Spleen (tissue), 11 donors: ENCODE results near the gene NUAK2. TPM values are rescaled to one million over a fixed set of nuclear protein-coding genes. Genes with fewer than 3 reads are reported as not detected.

Experiments
- DNase-seq: peaks from one replicate; pipeline ENCODE4 v3.0.0-alpha.2; 2020
- H3K27ac ChIP-seq, 8 donors: fragments of 200-600 bp; sonication (generic) in 7 of 8; 1 replicate in 4 of 8; 2 replicates in 4 of 8; pipeline versions ENCODE4 v1.5.0 to v1.8.0; 2016 to 2021; ENCODE audit warnings: inconsistent platforms in 4 of 8, mild to moderate bottlenecking in 4 of 8, moderate library complexity in 1 of 8
- H3K27me3 ChIP-seq, 7 donors: fragments of 200-600 bp; sonication (generic) in 6 of 7; replicated peaks in 1 of 7; 1 replicate in 4 of 7; 2 replicates in 3 of 7; pipeline versions ENCODE4 v1.5.0 to v1.8.0; 2016 to 2021; ENCODE audit warnings: inconsistent platforms in 3 of 7, mild to moderate bottlenecking in 1 of 7
- H3K36me3 ChIP-seq, 6 donors: fragments of 200-600 bp; sonication (generic) in 5 of 6; 1 replicate in 4 of 6; 2 replicates in 2 of 6; pipeline versions ENCODE4 v1.5.0 to v1.8.0; 2016 to 2021; ENCODE audit warnings: inconsistent platforms in 2 of 6
- H3K4me1 ChIP-seq, 6 donors: fragments of 200-600 bp; sonication (generic) in 5 of 6; 1 replicate in 3 of 6; 2 replicates in 3 of 6; pipeline versions ENCODE4 v1.5.0 to v1.8.0; 2016 to 2021; ENCODE audit warnings: inconsistent platforms in 3 of 6
- H3K4me3 ChIP-seq, 8 donors: fragments of 200-600 bp; sonication (generic) in 7 of 8; 1 replicate in 4 of 8; 2 replicates in 4 of 8; pipeline versions ENCODE4 v1.5.0 to v1.8.0; 2016 to 2021; ENCODE audit warnings: inconsistent platforms in 4 of 8, mild to moderate bottlenecking in 4 of 8, moderate library complexity in 2 of 8
- H3K9me3 ChIP-seq, 8 donors: fragments of 200-600 bp; sonication (generic) in 7 of 8; 1 replicate in 4 of 8; 2 replicates in 4 of 8; pipeline versions ENCODE4 v1.5.0 to v1.8.0; 2016 to 2021; ENCODE audit warnings: inconsistent platforms in 4 of 8
- POLR2A ChIP-seq, 3 donors: fragments of 450-650 bp; IDR thresholded peaks; one replicate each; pipeline ENCODE4 v1.5.1; 2017; ENCODE audit warnings: antibody characterized with exemption in 3 of 3, mild to moderate bottlenecking in 1 of 3
- POLR2AphosphoS5 ChIP-seq, 3 donors: sonication (generic); formaldehyde crosslinking; IDR thresholded peaks; one replicate each; pipeline ENCODE4 v1.5.1; 2017; ENCODE audit warnings: antibody characterized with exemption in 3 of 3
- WGBS, 5 donors: extraction: QIAGEN DNeasy Blood & Tissue Kit in 3 of 5; methylation state at CpG; one replicate each; pipeline versions ENCODE4 v1.1.5 to v1.1.7; 2013 to 2018; 5-methylcytosine and 5-hydroxymethylcytosine counted together
- intact Hi-C: fragments of 100-400 bp; cut with DNase I; formaldehyde crosslinking; loops from one replicate; pipeline ENCODE4 v1.15.0; 2023; ENCODE audit warnings: low total_unique reads
- polyA plus RNA-seq, 3 donors: library from polyadenylated mRNA; stranded (reverse); fragments of 200-250 nt; gene quantifications; one replicate each; pipeline ENCODE4 v1.2.1, GENCODE V29; 2013
- total RNA-seq, 7 donors: library from RNA; depleted of rRNA in 3 of 7; stranded (reverse); fragments of >200 nt in 3 of 7; fragmentation: NEBNext Ultra II Directional in 4 of 7; extraction: Animal tissue kit (Norgen Biotek cat#: 25700) in 4 of 7; gene quantifications; one replicate each; pipeline versions ENCODE4 v1.1.0 to v1.2.1, GENCODE V29; 2016 to 2021
- TF ChIP-seq, protein P1 (sequence below), 11 experiments: fragments of 200-600 bp in 7 of 11; fragments of 450-650 bp in 4 of 11; sonication (generic) in 4 of 11; IDR thresholded peaks in 8 of 11; conservative IDR thresholded peaks in 3 of 11; 1 replicate in 7 of 11; 2 replicates in 4 of 11; pipeline versions ENCODE4 v1.4.0 to v1.8.0; 2016 to 2021; ENCODE audit warnings: antibody characterized with exemption in 11 of 11, inconsistent platforms in 4 of 11, mild to moderate bottlenecking in 1 of 11
- donor health status: healthy with polysubstance abuse.
- donor health status: DM: no; HTN: no; CAD: no; lungs with moderate emphysema.
- donor health status: DM: no; HTN: no; CAD: no.
- donor health status: Bipolar disorder and iron deficiency.
- donor health status: healthy.
- donor health status: DM: no; HTN: no; CAD: no.
- donor health status: DM: yes; HTN: yes; CAD: no.

NUAK2 gene
- total and polyA plus RNA-seq, 10 donors = 5.7 to 32.7 (median 19.1) TPM

DNA sequence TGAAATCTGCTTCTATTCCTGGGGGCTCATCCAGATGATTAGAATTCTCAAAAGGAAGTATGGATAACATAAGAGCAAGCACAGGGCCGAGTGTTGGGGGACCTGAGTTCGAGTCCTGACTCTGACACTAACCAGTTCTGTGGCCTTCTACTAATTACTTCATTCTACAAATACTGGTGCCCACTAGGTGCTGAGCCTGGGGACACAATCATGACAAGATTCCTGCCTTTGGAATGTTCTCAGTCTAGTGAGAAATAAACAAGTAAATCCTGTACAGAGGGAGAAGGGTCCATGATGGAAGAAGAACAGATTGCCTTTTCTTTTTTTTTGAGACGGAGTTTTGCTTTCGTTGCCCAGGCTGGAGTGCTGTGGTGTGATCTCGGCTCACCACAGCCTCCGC is 2.2 kb upstream of the NUAK2 start:
- Histone ChIP-seq H3K9me3 (no peaks in the 10 kb centered on the region), H3K4me1 (peaks cover 17 to 60% (median 42%) of the 10 kb centered on the region in 6 donors), H3K4me3 (no peak overlapping the region), H3K27ac (no peak overlapping the region), H3K36me3 (no peaks in the 10 kb centered on the region), H3K27me3 (peaks cover 0 to 12% (median 0%) of the 10 kb centered on the region in 7 donors)
- TF ChIP-seq POLR2AphosphoS5 (IDR thresholded peaks at IDR 0.05) (no peak), POLR2A (IDR thresholded peaks at IDR 0.05) (no peak)
- TF ChIP-seq, protein P1, sequence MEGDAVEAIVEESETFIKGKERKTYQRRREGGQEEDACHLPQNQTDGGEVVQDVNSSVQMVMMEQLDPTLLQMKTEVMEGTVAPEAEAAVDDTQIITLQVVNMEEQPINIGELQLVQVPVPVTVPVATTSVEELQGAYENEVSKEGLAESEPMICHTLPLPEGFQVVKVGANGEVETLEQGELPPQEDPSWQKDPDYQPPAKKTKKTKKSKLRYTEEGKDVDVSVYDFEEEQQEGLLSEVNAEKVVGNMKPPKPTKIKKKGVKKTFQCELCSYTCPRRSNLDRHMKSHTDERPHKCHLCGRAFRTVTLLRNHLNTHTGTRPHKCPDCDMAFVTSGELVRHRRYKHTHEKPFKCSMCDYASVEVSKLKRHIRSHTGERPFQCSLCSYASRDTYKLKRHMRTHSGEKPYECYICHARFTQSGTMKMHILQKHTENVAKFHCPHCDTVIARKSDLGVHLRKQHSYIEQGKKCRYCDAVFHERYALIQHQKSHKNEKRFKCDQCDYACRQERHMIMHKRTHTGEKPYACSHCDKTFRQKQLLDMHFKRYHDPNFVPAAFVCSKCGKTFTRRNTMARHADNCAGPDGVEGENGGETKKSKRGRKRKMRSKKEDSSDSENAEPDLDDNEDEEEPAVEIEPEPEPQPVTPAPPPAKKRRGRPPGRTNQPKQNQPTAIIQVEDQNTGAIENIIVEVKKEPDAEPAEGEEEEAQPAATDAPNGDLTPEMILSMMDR (IDR thresholded peaks at IDR 0.05 in 8 of 11, conservative IDR thresholded peaks at IDR 0.05 in 3 of 11) = no peak
- no peak for DNase-seq
- intact Hi-C loops = loop anchor here (2.0 kb wide), 1 partner anchor 51 kb away; no protein-coding TSS in a partner anchor
- WGBS, 5 donors = 87 to 95% (median 95%) methylated on average over 6 of the region's 6 CpGs

DNA sequence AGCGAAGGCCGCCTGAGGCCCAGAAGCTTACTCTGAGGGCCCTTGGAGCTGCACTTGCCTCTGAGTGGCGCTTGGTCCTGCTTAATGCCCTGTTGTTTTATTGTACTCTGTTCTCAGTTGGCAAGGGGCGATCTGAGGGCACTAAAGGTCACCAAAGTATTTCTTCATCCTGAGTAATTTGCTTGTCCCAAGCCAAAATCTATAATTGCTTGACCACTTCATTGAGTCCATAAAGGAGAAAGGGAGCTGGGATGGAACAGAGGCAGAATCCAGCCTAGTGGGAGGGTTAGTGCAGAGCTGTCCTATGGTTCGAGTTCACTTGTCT is 376 bp upstream of the NUAK2 start:
- no peaks in the 10 kb centered on the region for H3K9me3 ChIP-seq
- peaks cover 36 to 79% (median 61%) of the 10 kb centered on the region in 6 donors for H3K4me1 ChIP-seq
- peaks cover 0 to 5% (median 0%) of the 10 kb centered on the region in 7 donors for H3K27me3 ChIP-seq
- H3K27ac ChIP-seq = peak overlapping the region; percentile 89 to 97 (median 95)
- TF ChIP-seq, protein P1 (IDR thresholded peaks at IDR 0.05 in 8 of 11, conservative IDR thresholded peaks at IDR 0.05 in 3 of 11) = no peak
- TF ChIP-seq POLR2AphosphoS5 (IDR thresholded peaks at IDR 0.05) (no peak), POLR2A (IDR thresholded peaks at IDR 0.05) (no peak)
- peaks cover 0 to 6% (median 0%) of the 10 kb centered on the region in 6 donors for H3K36me3 ChIP-seq
- 43 to 57% (median 47%) methylated on average over 5 of the region's 5 CpGs for WGBS, 5 donors
- peak overlapping the region; percentile 64 to 95 (median 87) for H3K4me3 ChIP-seq
- no peak for DNase-seq
- intact Hi-C loops = no loop called here

DNA sequence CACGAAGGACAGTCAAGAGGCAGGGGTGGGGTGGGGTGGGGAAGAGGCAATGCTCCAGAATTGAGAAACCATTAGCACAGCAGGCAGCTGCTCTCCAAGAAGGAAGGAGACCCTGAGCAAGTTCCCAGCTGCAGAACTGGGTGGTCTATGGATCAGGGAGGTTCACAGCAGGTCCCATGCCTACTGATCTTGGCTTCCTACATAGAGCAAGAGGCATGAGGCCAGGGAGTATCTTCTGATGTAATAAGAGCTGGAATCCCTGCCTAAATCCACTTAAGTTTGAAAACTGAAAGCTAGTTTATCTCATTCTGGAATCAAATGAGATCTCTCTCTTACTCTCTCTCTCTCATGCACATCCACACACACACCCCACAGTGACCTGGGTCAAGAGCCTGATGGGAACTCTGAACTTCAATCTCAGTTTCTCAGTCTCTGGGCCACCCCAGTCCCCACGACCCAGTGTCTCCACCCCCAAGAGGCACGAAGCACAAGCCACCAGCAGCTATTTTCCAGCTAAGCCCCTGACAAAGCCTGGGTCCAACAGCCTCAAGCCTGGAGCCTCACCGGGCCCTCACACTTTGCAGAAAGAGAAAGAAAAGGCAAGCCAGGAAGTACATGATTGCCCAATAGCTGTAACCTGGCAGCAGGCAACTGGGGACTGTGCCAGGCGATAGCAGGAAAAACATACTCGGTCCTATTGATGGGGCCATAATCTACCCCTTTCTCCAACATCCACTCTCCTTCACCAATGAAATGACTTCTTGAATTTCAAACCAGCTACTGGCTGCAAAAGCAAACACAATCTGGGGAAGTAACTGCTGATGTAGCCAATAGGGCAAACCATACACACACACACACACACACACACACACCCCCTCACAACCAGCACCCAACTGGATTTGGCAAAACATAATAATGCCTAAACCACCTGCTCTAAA is 2.2 kb downstream of the NUAK2 start:
- no peaks in the 10 kb centered on the region for H3K27me3 ChIP-seq

More for the DNA sequence above, 2.2 kb downstream of the NUAK2 start:
- DNase-seq = peak; percentile 81
- Histone ChIP-seq H3K9me3 (no peaks in the 10 kb centered on the region), H3K4me3 (peak overlapping the region; percentile 64 to 95 (median 87)), H3K4me1 (peaks cover 53 to 88% (median 74%) of the 10 kb centered on the region in 6 donors), H3K36me3 (peaks cover 0 to 6% (median 0%) of the 10 kb centered on the region in 6 donors), H3K27ac (peak overlapping the region; percentile 19 to 97 (median 95))
- WGBS, 5 donors = 9 to 16% (median 13%) methylated on average over 5 to 6 of the region's 6 CpGs
- TF ChIP-seq POLR2AphosphoS5 (IDR thresholded peaks at IDR 0.05) = peak; percentile 35 to 71 (median 40)
- TF ChIP-seq, protein P1 (IDR thresholded peaks at IDR 0.05 in 8 of 11, conservative IDR thresholded peaks at IDR 0.05 in 3 of 11) = no peak
- intact Hi-C loops = no loop called here
